ENCODE measurements around the gene ZMIZ1. TPM values are rescaled to one million over a fixed set of nuclear protein-coding genes. Genes with fewer than 3 reads are reported as not detected.

ZMIZ1 gene
- total and polyA plus RNA-seq, 2 donors from 2014 or later = 14.2 to 97.6 TPM

GRCh38 chr10:79022565-79023230 lies 46.1 kb upstream of the ZMIZ1 start:
- Histone ChIP-seq H3K9me3 (ENCODE audit: control insufficient read depth in 2 of 3, insufficient read depth in 1 of 3, low read length in 3 of 3) (peaks cover 0 to 4% (median 0%) of the 10 kb centered on the region in 3 donors), H3K27ac (ENCODE audit: low read depth in 2 of 2, low read length in 2 of 2) (no peak overlapping the region), H3K27me3 (ENCODE audit: control insufficient read depth, insufficient read depth, low read length) (no peaks in the 10 kb centered on the region), H3K36me3 (ENCODE audit: control insufficient read depth in 2 of 3, insufficient read depth in 3 of 3, low read length in 3 of 3) (no peaks in the 10 kb centered on the region), H3K4me1 (ENCODE audit: control insufficient read depth in 2 of 3, insufficient read depth in 2 of 3, low read depth in 1 of 3, low read length in 3 of 3) (peaks cover 0 to 3% (median 0%) of the 10 kb centered on the region in 3 donors), H3K4me3 (ENCODE audit: low read length in 3 of 3) (no peak overlapping the region), H3K9ac (ENCODE audit: low read length in 3 of 3) (no peak overlapping the region)
- FAIRE-seq (no peak), DNase-seq (peak in 3 of 5 donors; percentile 44 to 68 (median 48))
- intact Hi-C loops (cut with DNase I) = no loop called here
- TF ChIP-seq, protein P1, sequence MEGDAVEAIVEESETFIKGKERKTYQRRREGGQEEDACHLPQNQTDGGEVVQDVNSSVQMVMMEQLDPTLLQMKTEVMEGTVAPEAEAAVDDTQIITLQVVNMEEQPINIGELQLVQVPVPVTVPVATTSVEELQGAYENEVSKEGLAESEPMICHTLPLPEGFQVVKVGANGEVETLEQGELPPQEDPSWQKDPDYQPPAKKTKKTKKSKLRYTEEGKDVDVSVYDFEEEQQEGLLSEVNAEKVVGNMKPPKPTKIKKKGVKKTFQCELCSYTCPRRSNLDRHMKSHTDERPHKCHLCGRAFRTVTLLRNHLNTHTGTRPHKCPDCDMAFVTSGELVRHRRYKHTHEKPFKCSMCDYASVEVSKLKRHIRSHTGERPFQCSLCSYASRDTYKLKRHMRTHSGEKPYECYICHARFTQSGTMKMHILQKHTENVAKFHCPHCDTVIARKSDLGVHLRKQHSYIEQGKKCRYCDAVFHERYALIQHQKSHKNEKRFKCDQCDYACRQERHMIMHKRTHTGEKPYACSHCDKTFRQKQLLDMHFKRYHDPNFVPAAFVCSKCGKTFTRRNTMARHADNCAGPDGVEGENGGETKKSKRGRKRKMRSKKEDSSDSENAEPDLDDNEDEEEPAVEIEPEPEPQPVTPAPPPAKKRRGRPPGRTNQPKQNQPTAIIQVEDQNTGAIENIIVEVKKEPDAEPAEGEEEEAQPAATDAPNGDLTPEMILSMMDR (IDR thresholded peaks at IDR 0.05; ENCODE audit: borderline replicate concordance, extremely low read depth, insufficient read depth) = no peak

DNA sequence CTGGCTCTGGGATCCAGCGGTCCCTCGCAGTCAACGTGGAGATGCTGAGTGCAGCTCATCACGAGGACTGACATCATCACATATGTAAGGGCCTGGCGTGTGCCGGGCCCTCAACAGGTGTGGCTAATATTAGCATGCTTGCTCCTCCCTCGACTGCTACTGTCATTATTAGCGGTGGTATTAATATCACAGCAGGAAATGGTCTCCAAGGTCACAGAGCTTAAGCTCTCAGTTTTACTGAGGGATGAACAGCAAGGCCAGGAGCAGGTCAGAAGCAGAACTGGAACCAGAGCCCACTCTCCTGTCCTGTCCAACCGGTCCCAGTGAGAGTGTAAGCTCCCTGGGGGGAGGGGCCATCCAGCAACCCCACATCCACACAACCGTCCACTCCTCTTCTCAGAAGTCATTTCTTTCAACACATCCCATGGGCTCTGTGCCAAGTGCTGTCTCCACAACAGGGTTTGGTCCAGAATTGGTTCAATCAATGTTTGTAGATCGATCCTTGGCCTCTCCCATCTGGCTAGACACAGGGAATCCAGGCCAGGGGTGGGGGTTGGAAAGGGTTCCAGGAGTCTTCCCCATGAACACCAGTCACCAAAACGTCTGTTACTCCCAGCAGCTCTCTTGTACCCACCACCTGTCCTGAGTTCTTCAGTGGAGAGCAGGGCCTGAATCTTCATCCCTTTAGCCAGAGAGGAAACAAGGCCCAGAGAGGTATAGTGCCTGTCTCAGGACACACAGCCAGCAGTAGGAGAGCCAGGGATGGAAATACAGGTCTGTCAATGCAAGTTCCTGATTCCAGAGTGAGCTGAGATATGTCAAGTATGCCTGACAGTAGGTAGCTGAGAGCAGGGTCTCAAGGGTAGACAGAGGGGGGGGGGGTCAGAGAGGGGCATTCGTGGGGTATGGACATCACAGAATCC lies 45.3 kb upstream of the ZMIZ1 start:
- TF ChIP-seq, protein P1 (IDR thresholded peaks at IDR 0.05; ENCODE audit: borderline replicate concordance, extremely low read depth, insufficient read depth) = no peak
- Histone ChIP-seq H3K4me3 (ENCODE audit: low read length in 3 of 3) (no peak overlapping the region), H3K4me1 (ENCODE audit: control insufficient read depth in 2 of 3, insufficient read depth in 2 of 3, low read depth in 1 of 3, low read length in 3 of 3) (peaks cover 0 to 3% (median 0%) of the 10 kb centered on the region in 3 donors), H3K9ac (ENCODE audit: low read length in 3 of 3) (no peak overlapping the region), H3K27ac (ENCODE audit: low read depth in 2 of 2, low read length in 2 of 2) (no peak overlapping the region), H3K36me3 (ENCODE audit: control insufficient read depth in 2 of 3, insufficient read depth in 3 of 3, low read length in 3 of 3) (no peaks in the 10 kb centered on the region), H3K9me3 (ENCODE audit: control insufficient read depth in 2 of 3, insufficient read depth in 1 of 3, low read length in 3 of 3) (no peaks in the 10 kb centered on the region), H3K27me3 (ENCODE audit: control insufficient read depth, insufficient read depth, low read length) (no peaks in the 10 kb centered on the region)
- DNase-seq (peak in 2 of 5 donors; percentile 43 to 52), FAIRE-seq (no peak)
- intact Hi-C loops (cut with DNase I) = no loop called here

- H3K27ac ChIP-seq (ENCODE audit: low read depth in 2 of 2, low read length in 2 of 2) = no peak overlapping the region
- TF ChIP-seq, protein P1 (IDR thresholded peaks at IDR 0.05; ENCODE audit: borderline replicate concordance, extremely low read depth, insufficient read depth) = no peak
Measured at GRCh38 chr10:79024296-79024695, 44.5 kb upstream of the ZMIZ1 start.

More at GRCh38 chr10:79024296-79024695, 44.5 kb upstream of the ZMIZ1 start:
- H3K27me3 ChIP-seq (ENCODE audit: control insufficient read depth, insufficient read depth, low read length) = no peaks in the 10 kb centered on the region
- no peaks in the 10 kb centered on the region for H3K36me3 ChIP-seq (ENCODE audit: control insufficient read depth in 2 of 3, insufficient read depth in 3 of 3, low read length in 3 of 3)
- H3K4me3 ChIP-seq (ENCODE audit: low read length in 3 of 3) = no peak overlapping the region
- H3K4me1 ChIP-seq (ENCODE audit: control insufficient read depth in 2 of 3, insufficient read depth in 2 of 3, low read depth in 1 of 3, low read length in 3 of 3) = peaks cover 0 to 3% (median 0%) of the 10 kb centered on the region in 3 donors
- intact Hi-C loops (cut with DNase I) = no loop called here
- H3K9ac ChIP-seq (ENCODE audit: low read length in 3 of 3) = no peak overlapping the region
- no peak for FAIRE-seq
- DNase-seq = peak in 2 of 5 donors; percentile 33 to 50
- H3K9me3 ChIP-seq (ENCODE audit: control insufficient read depth in 2 of 3, insufficient read depth in 1 of 3, low read length in 3 of 3) = no peaks in the 10 kb centered on the region

All from kidney (tissue), 14 donors.